Right lobe of liver (tissue), 6 donors: ENCODE measurements around the gene MYO15B. TPM values are rescaled to one million over a fixed set of nuclear protein-coding genes. Genes with fewer than 3 reads are reported as not detected.

ENCODE experiments used
- ATAC-seq, 4 donors: fragments of 200-7000 bp; cut with Tn5 transposase; one replicate each; pipeline ENCODE4 v1.9.1; 2020; ENCODE audit warnings: mild to moderate bottlenecking in 4 of 4, moderate library complexity in 4 of 4
- DNase-seq, 3 donors: peaks; one replicate each; pipeline ENCODE4 v3.0.0-alpha.2; 2020
- H3K27ac ChIP-seq, 3 donors: fragments of 200-600 bp; one replicate each; pipeline ENCODE4 v1.8.0; 2022
- H3K27me3 ChIP-seq, 2 donors: fragments of 200-600 bp; one replicate each; pipeline ENCODE4 v1.8.0; 2022
- H3K36me3 ChIP-seq, 4 donors: fragments of 200-600 bp; sonication (generic) in 1 of 4; one replicate each; pipeline versions ENCODE4 v1.5.1 to v1.8.0; 2017 to 2022; ENCODE audit warnings: control low read depth in 1 of 4
- H3K4me1 ChIP-seq, 4 donors: fragments of 200-600 bp; sonication (generic) in 1 of 4; one replicate each; pipeline versions ENCODE4 v1.5.1 to v1.8.0; 2017 to 2022; ENCODE audit warnings: control low read depth in 1 of 4
- H3K4me3 ChIP-seq, 3 donors: fragments of 200-600 bp; one replicate each; pipeline ENCODE4 v1.8.0; 2022
- H3K9me3 ChIP-seq, 4 donors: fragments of 200-600 bp; sonication (generic) in 1 of 4; one replicate each; pipeline versions ENCODE4 v1.5.1 to v1.8.0; 2017 to 2022; ENCODE audit warnings: control low read depth in 1 of 4
- POLR2A ChIP-seq: fragments of 450-650 bp; IDR thresholded peaks from one replicate; pipeline ENCODE4 v1.6.1; 2017; ENCODE audit warnings: antibody characterized with exemption, mild to moderate bottlenecking
- WGBS: methylation state at CpG from one replicate; pipeline ENCODE4 v1.1.6; 2018; ENCODE audit warnings: low coverage, low lambda C conversion rate; ENCODE audit not compliant: insufficient coverage; ENCODE audit errors: missing lambda C conversion rate; 5-methylcytosine and 5-hydroxymethylcytosine counted together
- intact Hi-C, 2 donors: fragments of 100-400 bp; cut with DNase I; formaldehyde crosslinking; loops; one replicate each; pipeline versions ENCODE4 v1.11.2 to v1.14.1; 2022
- total RNA-seq, 6 experiments: library from RNA; depleted of rRNA in 2 of 6; stranded (reverse); fragments of >200 nt in 2 of 6; fragmentation: NEBNext Ultra II Directional in 3 of 6; extraction: Animal tissue kit (Norgen Biotek cat#: 25700) in 3 of 6; gene quantifications; one replicate each; pipeline versions ENCODE4 v1.1.0 to v1.2.4, GENCODE V29; 2016 to 2023
- TF ChIP-seq, protein P1 (sequence below), 4 donors: fragments of 200-600 bp in 3 of 4; fragments of 450-650 bp in 1 of 4; IDR thresholded peaks; one replicate each; pipeline versions ENCODE4 v1.5.1 to v1.8.0; 2016 to 2022; ENCODE audit warnings: antibody characterized with exemption in 4 of 4, mild to moderate bottlenecking in 2 of 4
- donor health status: DM: no; HTN: yes; CAD: no.
- donor health status: DM: no; HTN: no; CAD: no.
- donor health status: DM: no; HTN: no; CAD: no.
- donor health status: DM: no; HTN: yes; CAD: no.
- donor health status: DM: no; HTN: yes; CAD: no.

The MYO15B gene
- total RNA-seq, 6 experiments from 2014 or later, result 26.4 to 104 (median 52.9) TPM

DNA sequence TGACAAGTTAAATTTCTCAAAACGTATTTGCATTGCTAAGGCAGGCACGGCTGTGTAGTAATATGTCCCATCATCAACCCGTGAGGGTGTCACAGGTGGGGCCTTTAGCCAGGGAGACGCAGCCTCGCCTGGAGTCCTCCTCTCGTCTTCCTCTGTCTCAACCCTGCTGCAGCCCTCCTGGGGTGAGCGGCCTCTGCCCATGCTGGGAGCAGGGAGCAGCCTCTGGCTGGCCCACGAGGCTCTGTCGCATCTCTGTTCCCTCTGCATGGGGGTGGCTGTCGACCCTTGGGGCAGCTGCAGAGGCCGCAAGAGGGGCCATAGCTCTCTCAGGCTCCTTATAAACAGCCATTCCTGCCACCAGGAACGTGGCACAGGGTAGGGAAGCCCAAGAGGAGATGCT, 44.8 kb downstream of the MYO15B start:
- TF ChIP-seq, protein P1, sequence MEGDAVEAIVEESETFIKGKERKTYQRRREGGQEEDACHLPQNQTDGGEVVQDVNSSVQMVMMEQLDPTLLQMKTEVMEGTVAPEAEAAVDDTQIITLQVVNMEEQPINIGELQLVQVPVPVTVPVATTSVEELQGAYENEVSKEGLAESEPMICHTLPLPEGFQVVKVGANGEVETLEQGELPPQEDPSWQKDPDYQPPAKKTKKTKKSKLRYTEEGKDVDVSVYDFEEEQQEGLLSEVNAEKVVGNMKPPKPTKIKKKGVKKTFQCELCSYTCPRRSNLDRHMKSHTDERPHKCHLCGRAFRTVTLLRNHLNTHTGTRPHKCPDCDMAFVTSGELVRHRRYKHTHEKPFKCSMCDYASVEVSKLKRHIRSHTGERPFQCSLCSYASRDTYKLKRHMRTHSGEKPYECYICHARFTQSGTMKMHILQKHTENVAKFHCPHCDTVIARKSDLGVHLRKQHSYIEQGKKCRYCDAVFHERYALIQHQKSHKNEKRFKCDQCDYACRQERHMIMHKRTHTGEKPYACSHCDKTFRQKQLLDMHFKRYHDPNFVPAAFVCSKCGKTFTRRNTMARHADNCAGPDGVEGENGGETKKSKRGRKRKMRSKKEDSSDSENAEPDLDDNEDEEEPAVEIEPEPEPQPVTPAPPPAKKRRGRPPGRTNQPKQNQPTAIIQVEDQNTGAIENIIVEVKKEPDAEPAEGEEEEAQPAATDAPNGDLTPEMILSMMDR (IDR thresholded peaks at IDR 0.05), result no peak
- TF ChIP-seq POLR2A, result no peak
- DNase-seq, result peak in 2 of 3 donors; percentile 18 to 51
- Histone ChIP-seq H3K4me3 (no peak overlapping the region), H3K27me3 (no peaks in the 10 kb centered on the region), H3K36me3 (no peaks in the 10 kb centered on the region), H3K27ac (no peak overlapping the region), H3K4me1 (peaks cover 0 to 19% (median 7%) of the 10 kb centered on the region in 4 donors), H3K9me3 (no peaks in the 10 kb centered on the region)
- intact Hi-C loops, result no loop called here
- ATAC-seq, result no peak
- 72% methylated on average over 3 of the region's 12 CpGs for WGBS

DNA sequence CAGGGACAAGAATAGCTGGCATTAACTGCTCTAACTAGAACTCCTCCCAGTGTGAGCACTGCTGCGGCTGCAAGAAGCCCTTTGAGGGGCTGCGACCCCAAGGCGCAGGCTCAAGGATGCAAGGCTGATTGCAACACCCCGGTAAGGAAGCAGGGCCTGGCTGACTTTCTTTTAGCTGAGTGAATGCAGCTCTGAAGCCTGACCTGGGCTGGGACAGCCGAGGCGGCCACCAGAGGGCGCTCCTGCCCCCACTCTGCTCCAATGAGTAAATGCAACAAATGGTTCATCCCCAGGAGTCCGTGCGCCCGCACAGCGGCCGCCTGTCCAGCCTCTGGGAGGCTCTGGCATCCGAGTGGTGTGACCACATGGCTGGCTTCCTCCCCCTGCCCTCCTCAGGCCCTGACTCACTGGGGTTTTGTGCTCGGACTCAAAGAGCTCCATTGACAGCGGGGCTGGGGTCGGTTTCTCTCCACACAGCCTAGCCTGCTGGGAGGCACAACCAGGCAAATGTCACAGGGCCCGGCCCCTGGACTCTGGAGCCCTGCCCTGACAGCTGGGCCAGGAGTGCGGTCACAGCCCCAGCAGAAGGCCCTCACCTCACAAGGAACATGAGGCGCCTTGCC, 45.4 kb downstream of the MYO15B start, which contains the start of gene SMIM5:
SMIM5 (plus strand) TSS at position 572 of the 623 bp plus-strand sequence. CDS start 6,768 bp downstream, outside the sequence.
- TF ChIP-seq POLR2A, result no peak
- TF ChIP-seq, protein P1 (IDR thresholded peaks at IDR 0.05), result peak; percentile 83 to 98 (median 98)
- WGBS, result 0% methylated on average over 2 of the region's 19 CpGs
- Histone ChIP-seq H3K36me3 (no peaks in the 10 kb centered on the region), H3K4me3 (no peak within 1 kb of the TSS), H3K9me3 (no peaks in the 10 kb centered on the region), H3K4me1 (peaks cover 0 to 19% (median 7%) of the 10 kb centered on the region in 4 donors), H3K27me3 (no peaks in the 10 kb centered on the region), H3K27ac (peak within 1 kb of the TSS in 1 of 3 donors; percentile 43)
- intact Hi-C loops, result no loop called here
- ATAC-seq, result peak; percentile 75 to 84 (median 80)
- peak; percentile 83 to 85 (median 84) for DNase-seq

DNA sequence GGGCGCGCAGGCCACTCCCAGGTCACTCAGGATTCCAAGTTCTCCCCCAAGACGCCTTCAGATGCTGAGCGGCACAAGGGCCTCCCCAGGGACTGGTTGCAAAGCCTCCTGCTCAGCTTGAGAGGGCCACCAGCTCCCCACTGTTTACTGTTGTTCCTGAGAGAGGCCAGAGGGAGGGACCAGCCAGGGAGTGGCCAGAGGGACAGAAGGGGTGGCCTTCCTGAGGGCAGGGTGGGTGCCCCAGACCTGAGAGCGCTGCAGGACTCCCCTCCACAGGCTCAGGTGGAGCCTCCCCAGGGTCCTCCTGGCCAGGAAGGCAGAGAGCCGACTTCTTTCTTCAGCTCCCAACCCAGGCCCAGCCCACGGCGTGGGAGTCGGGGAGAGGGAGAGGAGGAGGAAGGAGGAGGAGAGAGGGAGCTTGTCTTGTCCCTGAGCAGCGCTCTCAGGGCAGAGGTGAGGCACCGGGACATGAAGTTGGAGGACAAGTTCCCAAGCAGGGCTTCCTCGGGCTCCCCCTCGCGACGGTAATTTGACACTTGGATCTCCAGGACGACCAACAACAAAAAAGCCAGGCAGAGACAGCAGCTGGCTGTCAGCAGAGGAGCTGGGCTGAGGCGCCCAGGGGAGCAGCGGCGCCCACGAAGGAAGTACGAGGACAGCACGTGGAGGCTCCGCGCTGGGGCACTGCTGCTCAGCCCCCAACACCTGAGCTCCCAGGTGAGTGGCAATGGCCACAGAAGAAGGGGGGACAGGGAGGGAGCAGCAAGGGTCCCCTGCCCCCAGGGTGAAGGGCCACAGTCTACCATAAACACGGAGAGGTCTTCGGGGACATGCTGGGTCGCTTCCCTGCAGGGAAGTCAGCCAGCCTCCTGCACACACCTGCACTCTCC, 46.1 kb downstream of the MYO15B start:
- Histone ChIP-seq H3K4me1 (peaks cover 0 to 19% (median 7%) of the 10 kb centered on the region in 4 donors), H3K36me3 (no peaks in the 10 kb centered on the region)
- peak; percentile 85 to 86 (median 86) for DNase-seq

DNA sequence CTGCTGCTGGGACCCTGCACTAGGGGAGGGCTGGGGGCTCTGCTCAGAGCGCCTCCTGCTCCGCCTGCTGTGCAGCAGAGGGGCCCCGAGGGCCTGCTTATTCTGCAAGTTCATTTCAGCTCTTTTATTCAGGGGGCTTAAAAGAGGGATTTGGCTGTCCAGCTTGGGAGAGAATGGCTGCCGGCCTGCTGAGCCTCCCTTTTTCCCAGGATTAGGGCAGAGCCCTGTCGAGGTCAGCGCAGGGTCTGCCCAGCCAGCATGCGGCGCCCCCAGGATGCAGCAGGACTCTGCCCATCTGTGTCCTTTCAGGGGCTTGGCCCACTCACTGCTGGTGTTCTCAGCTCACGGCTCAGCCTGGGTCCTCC, 46.8 kb downstream of the MYO15B start:
- Histone ChIP-seq H3K4me3 (no peak overlapping the region), H3K27ac (peak overlapping the region in 1 of 3 donors; percentile 18), H3K4me1 (peaks cover 0 to 19% (median 7%) of the 10 kb centered on the region in 4 donors), H3K27me3 (no peaks in the 10 kb centered on the region), H3K9me3 (no peaks in the 10 kb centered on the region), H3K36me3 (no peaks in the 10 kb centered on the region)
- TF ChIP-seq, protein P1 (IDR thresholded peaks at IDR 0.05), result no peak
- no peak for TF ChIP-seq POLR2A
- intact Hi-C loops, result no loop called here
- WGBS, result no CpG with 5 or more reads among the region's 9 CpGs
- DNase-seq (no peak), ATAC-seq (no peak)

More for the DNA sequence above, 46.1 kb downstream of the MYO15B start:
- TF ChIP-seq, protein P1 (IDR thresholded peaks at IDR 0.05), result peak; percentile 30 to 72 (median 68)
- TF ChIP-seq POLR2A, result no peak
- 9% methylated on average over 13 of the region's 27 CpGs for WGBS
- Histone ChIP-seq H3K4me3 (no peak overlapping the region), H3K9me3 (no peaks in the 10 kb centered on the region), H3K27me3 (no peaks in the 10 kb centered on the region), H3K27ac (peak overlapping the region in 1 of 3 donors; percentile 43)
- peak; percentile 72 to 82 (median 78) for ATAC-seq
- intact Hi-C loops, result no loop called here
